Measurements from ENCODE around the gene GGPS1.

- TF ChIP-seq CTCF (IDR thresholded peaks at IDR 0.05; ENCODE audit: poor library complexity) = no peak
- TF ChIP-seq EZH2phosphoT487 (IDR thresholded peaks at IDR 0.05; ENCODE audit: low read depth, severe bottlenecking, unreplicated experiment) = no peak
- TF ChIP-seq EZH2 (IDR thresholded peaks at IDR 0.05; ENCODE audit: borderline replicate concordance) = no peak
Observed at GRCh38 chr1:235304549-235305451, 23.6 kb upstream of the GGPS1 start.

Data from hepatocyte (in vitro differentiated cells).